ENCODE measurements around the gene KPNA6. TPM values are rescaled to one million over a fixed set of nuclear protein-coding genes. Genes with fewer than 3 reads are reported as not detected.
A peak's percentile ranks its signal among the peaks of the same experiment; 100 is the strongest.

Gene KPNA6
- total RNA-seq, 1 experiment from 2014 or later = 114 TPM

DNA sequence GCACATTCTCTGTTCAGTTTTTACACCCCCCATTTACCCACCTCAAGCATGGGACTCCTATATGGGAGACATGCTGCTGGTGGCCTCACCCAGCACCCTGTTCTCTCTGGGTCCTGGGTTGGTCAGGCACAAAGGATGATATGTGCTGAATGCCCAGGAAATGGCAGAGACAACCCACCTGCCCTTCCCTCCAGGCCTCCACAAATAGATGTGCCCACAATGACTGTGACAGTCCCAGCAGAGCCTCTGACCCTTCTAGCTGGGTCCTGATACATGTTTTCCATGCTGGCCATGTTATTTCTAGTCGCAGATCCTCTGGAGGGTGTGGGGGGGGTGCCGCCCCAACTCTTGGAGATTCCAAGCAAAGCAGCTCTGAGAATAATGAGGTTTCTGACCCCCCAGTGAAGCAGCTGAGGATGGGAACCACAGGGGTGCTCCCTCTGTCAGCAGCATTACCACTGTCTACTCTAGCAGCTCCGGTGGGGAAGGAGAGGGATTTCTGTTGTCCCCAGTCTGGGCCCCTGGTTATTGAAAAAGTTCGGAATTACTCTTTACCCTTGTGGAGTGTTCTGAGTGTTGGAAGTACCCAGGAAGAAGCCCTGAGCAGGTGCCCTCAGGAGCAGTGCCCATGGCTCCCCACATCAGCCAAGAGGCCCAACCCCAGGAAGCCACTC lies 91.3 kb downstream of the KPNA6 start:
- H4K20me1 ChIP-seq (ENCODE audit: control insufficient read depth, insufficient read depth, insufficient read length) = no peaks in the 10 kb centered on the region
- peak overlapping the region; percentile 56 for H3K4me2 ChIP-seq (ENCODE audit: insufficient read depth, insufficient read length, low read length)
- no peak overlapping the region for H2BK15ac ChIP-seq (ENCODE audit: low read depth, low read length)
- WGBS (ENCODE audit: extremely low coverage, insufficient read length, low lambda C conversion rate) = no CpG with 5 or more reads among the region's 4 CpGs
- H2BK5ac ChIP-seq (ENCODE audit: insufficient read length, low read length) = no peak overlapping the region
- H3K23me2 ChIP-seq (ENCODE audit: insufficient read length, low read depth, low read length, poor library complexity, severe bottlenecking) = peaks cover 3% of the 10 kb centered on the region
- no peak overlapping the region; the same call in 1 of the 2 replicates for H3K14ac ChIP-seq (ENCODE audit: insufficient read depth, low read length)
- no peak overlapping the region for H2BK12ac ChIP-seq (ENCODE audit: insufficient read length, low read depth, low read length)
- TF ChIP-seq, protein P1, sequence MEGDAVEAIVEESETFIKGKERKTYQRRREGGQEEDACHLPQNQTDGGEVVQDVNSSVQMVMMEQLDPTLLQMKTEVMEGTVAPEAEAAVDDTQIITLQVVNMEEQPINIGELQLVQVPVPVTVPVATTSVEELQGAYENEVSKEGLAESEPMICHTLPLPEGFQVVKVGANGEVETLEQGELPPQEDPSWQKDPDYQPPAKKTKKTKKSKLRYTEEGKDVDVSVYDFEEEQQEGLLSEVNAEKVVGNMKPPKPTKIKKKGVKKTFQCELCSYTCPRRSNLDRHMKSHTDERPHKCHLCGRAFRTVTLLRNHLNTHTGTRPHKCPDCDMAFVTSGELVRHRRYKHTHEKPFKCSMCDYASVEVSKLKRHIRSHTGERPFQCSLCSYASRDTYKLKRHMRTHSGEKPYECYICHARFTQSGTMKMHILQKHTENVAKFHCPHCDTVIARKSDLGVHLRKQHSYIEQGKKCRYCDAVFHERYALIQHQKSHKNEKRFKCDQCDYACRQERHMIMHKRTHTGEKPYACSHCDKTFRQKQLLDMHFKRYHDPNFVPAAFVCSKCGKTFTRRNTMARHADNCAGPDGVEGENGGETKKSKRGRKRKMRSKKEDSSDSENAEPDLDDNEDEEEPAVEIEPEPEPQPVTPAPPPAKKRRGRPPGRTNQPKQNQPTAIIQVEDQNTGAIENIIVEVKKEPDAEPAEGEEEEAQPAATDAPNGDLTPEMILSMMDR (conservative IDR thresholded peaks at IDR 0.05) = no peak
- peaks cover 36 to 37% of the 10 kb centered on the region in 2 experiments for H3K4me1 Mint-ChIP-seq
- no peaks in the 10 kb centered on the region for H3K79me1 ChIP-seq (ENCODE audit: insufficient read depth, low read depth, low read length, poor library complexity, severe bottlenecking)
- no peak overlapping the region for H3K18ac ChIP-seq (ENCODE audit: insufficient read length, low read depth, low read length)
- H3K9ac ChIP-seq (ENCODE audit: extremely low read depth, insufficient read length, low read length) = no peak overlapping the region
- no peak overlapping the region; a peak in 1 of 7 replicates for H3K27ac Mint-ChIP-seq
- no peak overlapping the region for H4K8ac ChIP-seq (replicated peaks; ENCODE audit: insufficient read length, low read depth, low read length)
- H3K79me2 ChIP-seq (ENCODE audit: insufficient read depth, low read length) = no peaks in the 10 kb centered on the region
- H3K4ac ChIP-seq (ENCODE audit: low read depth, low read length) = no peak overlapping the region
- H3K9me3 ChIP-seq (ENCODE audit: control insufficient read depth, low read depth, low read length) = no peaks in the 10 kb centered on the region
- H3K27me3 Mint-ChIP-seq (ENCODE audit: low read depth) = peaks cover 5% of the 10 kb centered on the region
- no peak overlapping the region for H2BK120ac ChIP-seq (ENCODE audit: low read depth, low read length, poor library complexity, severe bottlenecking)
- no peak overlapping the region for H3T11ph ChIP-seq (ENCODE audit: low read length)
- no peak overlapping the region for H2BK20ac ChIP-seq (ENCODE audit: low read depth, low read length, poor library complexity, severe bottlenecking)
- no peak overlapping the region for H2AFZ ChIP-seq (ENCODE audit: low read length)
- peaks cover 20 to 44% (median 37%) of the 10 kb centered on the region in 3 experiments; a peak in 6 of 7 replicates for H3K36me3 Mint-ChIP-seq (ENCODE audit: insufficient read depth in 1 of 3, low read depth in 3 of 3)
- H3K27me3 ChIP-seq (ENCODE audit: insufficient read depth, low read length) = no peaks in the 10 kb centered on the region
- H3K56ac ChIP-seq (ENCODE audit: insufficient read length, low read depth, low read length) = no peak overlapping the region
- DNase-seq = no peak
- H3K4me3 Mint-ChIP-seq = peak overlapping the region in 1 of 2 experiments; percentile 17; a peak in 1 of 5 replicates
- H4K91ac ChIP-seq (ENCODE audit: insufficient read length, low read depth, low read length) = no peak overlapping the region
- H3K23ac ChIP-seq (ENCODE audit: insufficient read length, low read depth, low read length) = no peak overlapping the region
- no peak overlapping the region for H3K27ac ChIP-seq (ENCODE audit: insufficient read length, low read depth, low read length)
- H3K4me1 ChIP-seq (ENCODE audit: insufficient read depth, low read length) = no peaks in the 10 kb centered on the region; the same call in 1 of the 2 replicates
- H3K9me3 Mint-ChIP-seq = no peaks in the 10 kb centered on the region
- no peak overlapping the region for H2AK5ac ChIP-seq (ENCODE audit: insufficient read length, low read length)
- H4K5ac ChIP-seq (ENCODE audit: insufficient read length, low read depth, low read length) = no peak overlapping the region

Data from H9 (cell line).